HEK293 (cell line): Measurements from ENCODE around the gene DARS2.
A peak's percentile ranks its signal among the peaks of the same experiment; 100 is the strongest.

Experiments
- BCL11A ChIP-seq: fragments of 450-650 bp; formaldehyde crosslinking; IDR thresholded peaks from 2 replicates; pipeline ENCODE4 v1.5.1; 2016; ENCODE audit warnings: low read depth, missing biosample characterization, missing genetic modification characterization
- HOXC10 ChIP-seq: sonication (generic); formaldehyde crosslinking; IDR thresholded peaks from 2 replicates; pipeline ENCODE4 v1.8.1; 2023; ENCODE audit warnings: mild to moderate bottlenecking, missing genetic modification reagents
- KLF10 ChIP-seq: fragments of 450-650 bp; IDR thresholded peaks from 2 replicates; pipeline ENCODE4 v1.5.1; 2018; ENCODE audit warnings: missing biosample characterization, mild to moderate bottlenecking, missing genetic modification characterization
- KLF16 ChIP-seq: fragments of 450-650 bp; formaldehyde crosslinking; IDR thresholded peaks from 2 replicates; pipeline ENCODE4 v1.5.1; 2017; ENCODE audit warnings: missing biosample characterization, missing genetic modification characterization
- REPIN1 ChIP-seq: fragments of 450-650 bp; formaldehyde crosslinking; IDR thresholded peaks from 2 replicates; pipeline ENCODE4 v1.5.1; 2017; ENCODE audit warnings: missing biosample characterization, missing genetic modification characterization, low read depth
- ZBTB1 ChIP-seq: fragments of 450-650 bp; formaldehyde crosslinking; IDR thresholded peaks from 2 replicates; pipeline ENCODE4 v1.5.1; 2016; ENCODE audit warnings: missing biosample characterization, missing genetic modification characterization
- ZBTB48 ChIP-seq: fragments of 450-650 bp; formaldehyde crosslinking; IDR thresholded peaks from 2 replicates; pipeline ENCODE4 v1.5.1; 2016; ENCODE audit warnings: missing biosample characterization, missing genetic modification characterization
- ZBTB7A ChIP-seq: fragments of 450-650 bp; formaldehyde crosslinking; IDR thresholded peaks from 2 replicates; pipeline ENCODE4 v1.5.1; 2016; ENCODE audit warnings: low read depth, missing biosample characterization, missing genetic modification characterization
- ZNF121 ChIP-seq: fragments of 450-650 bp; formaldehyde crosslinking; IDR thresholded peaks from 2 replicates; pipeline ENCODE4 v1.5.1; 2016; ENCODE audit warnings: missing biosample characterization, missing genetic modification characterization
- ZNF132 ChIP-seq: fragments of 450-650 bp; formaldehyde crosslinking; IDR thresholded peaks from 2 replicates; pipeline ENCODE4 v1.5.1; 2017; ENCODE audit warnings: missing biosample characterization, missing genetic modification characterization, borderline replicate concordance
- ZNF202 ChIP-seq: fragments of 450-650 bp; formaldehyde crosslinking; IDR thresholded peaks from 2 replicates; pipeline ENCODE4 v1.5.1; 2016; ENCODE audit warnings: missing biosample characterization, missing genetic modification characterization, borderline replicate concordance
- ZNF266 ChIP-seq: fragments of 450-650 bp; formaldehyde crosslinking; IDR thresholded peaks from 2 replicates; pipeline ENCODE4 v1.5.1; 2016; ENCODE audit warnings: missing biosample characterization, missing genetic modification characterization, low read depth
- ZNF292 ChIP-seq: fragments of 450-650 bp; formaldehyde crosslinking; IDR thresholded peaks from 2 replicates; pipeline ENCODE4 v1.5.1; 2016; ENCODE audit warnings: low read depth, missing biosample characterization, missing genetic modification characterization, borderline replicate concordance
- ZNF391 ChIP-seq: fragments of 450-650 bp; formaldehyde crosslinking; IDR thresholded peaks from 2 replicates; pipeline ENCODE4 v1.5.1; 2016; ENCODE audit warnings: low read depth, missing biosample characterization, missing genetic modification characterization, borderline replicate concordance
- ZNF514 ChIP-seq: fragments of 450-650 bp; formaldehyde crosslinking; IDR thresholded peaks from 2 replicates; pipeline ENCODE4 v1.5.1; 2016; ENCODE audit warnings: missing biosample characterization, missing genetic modification characterization
- ZNF555 ChIP-seq: fragments of 450-650 bp; formaldehyde crosslinking; conservative IDR thresholded peaks from 2 replicates; pipeline ENCODE4 v1.5.1; 2017; ENCODE audit warnings: missing biosample characterization, mild to moderate bottlenecking, missing genetic modification characterization, inconsistent platforms
- ZNF560 ChIP-seq: fragments of 450-650 bp; formaldehyde crosslinking; IDR thresholded peaks from 2 replicates; pipeline ENCODE4 v1.5.1; 2017; ENCODE audit warnings: missing biosample characterization, missing genetic modification characterization, borderline replicate concordance
- ZNF76 ChIP-seq: fragments of 450-650 bp; formaldehyde crosslinking; IDR thresholded peaks from 2 replicates; pipeline ENCODE4; 2016; ENCODE audit warnings: low read depth, missing biosample characterization, missing genetic modification characterization, borderline replicate concordance
- ZNF792 ChIP-seq: fragments of 450-650 bp; formaldehyde crosslinking; IDR thresholded peaks from 2 replicates; pipeline ENCODE4 v1.5.1; 2016; ENCODE audit warnings: missing biosample characterization, missing genetic modification characterization
- TF ChIP-seq, protein P1 (sequence below): fragments of 450-650 bp; formaldehyde crosslinking; IDR thresholded peaks from 2 replicates; pipeline ENCODE4 v1.5.1; 2017; ENCODE audit warnings: missing biosample characterization, missing genetic modification characterization
- TF ChIP-seq, protein P2 (sequence below): fragments of 450-650 bp; formaldehyde crosslinking; IDR thresholded peaks from 2 replicates; pipeline ENCODE4; 2016; ENCODE audit warnings: missing biosample characterization, missing genetic modification characterization
- TF ChIP-seq, protein P3 (sequence below): fragments of 450-650 bp; formaldehyde crosslinking; IDR thresholded peaks from 2 replicates; pipeline ENCODE4 v1.5.1; 2016; ENCODE audit warnings: missing biosample characterization, missing genetic modification characterization, borderline replicate concordance
- TF ChIP-seq, protein P4 (sequence below): fragments of 450-650 bp; formaldehyde crosslinking; IDR thresholded peaks from 2 replicates; pipeline ENCODE4 v1.5.1; 2017; ENCODE audit warnings: missing biosample characterization, missing genetic modification characterization
- TF ChIP-seq, protein P5 (sequence below): fragments of 450-650 bp; formaldehyde crosslinking; IDR thresholded peaks from 2 replicates; pipeline ENCODE4 v1.5.1; 2016; ENCODE audit warnings: missing biosample characterization, missing genetic modification characterization
- TF ChIP-seq, protein P6 (sequence below): fragments of 450-650 bp; IDR thresholded peaks from 2 replicates; pipeline ENCODE4 v1.5.1; 2018; ENCODE audit warnings: missing biosample characterization, mild to moderate bottlenecking, missing genetic modification characterization

The DARS2 gene

DNA sequence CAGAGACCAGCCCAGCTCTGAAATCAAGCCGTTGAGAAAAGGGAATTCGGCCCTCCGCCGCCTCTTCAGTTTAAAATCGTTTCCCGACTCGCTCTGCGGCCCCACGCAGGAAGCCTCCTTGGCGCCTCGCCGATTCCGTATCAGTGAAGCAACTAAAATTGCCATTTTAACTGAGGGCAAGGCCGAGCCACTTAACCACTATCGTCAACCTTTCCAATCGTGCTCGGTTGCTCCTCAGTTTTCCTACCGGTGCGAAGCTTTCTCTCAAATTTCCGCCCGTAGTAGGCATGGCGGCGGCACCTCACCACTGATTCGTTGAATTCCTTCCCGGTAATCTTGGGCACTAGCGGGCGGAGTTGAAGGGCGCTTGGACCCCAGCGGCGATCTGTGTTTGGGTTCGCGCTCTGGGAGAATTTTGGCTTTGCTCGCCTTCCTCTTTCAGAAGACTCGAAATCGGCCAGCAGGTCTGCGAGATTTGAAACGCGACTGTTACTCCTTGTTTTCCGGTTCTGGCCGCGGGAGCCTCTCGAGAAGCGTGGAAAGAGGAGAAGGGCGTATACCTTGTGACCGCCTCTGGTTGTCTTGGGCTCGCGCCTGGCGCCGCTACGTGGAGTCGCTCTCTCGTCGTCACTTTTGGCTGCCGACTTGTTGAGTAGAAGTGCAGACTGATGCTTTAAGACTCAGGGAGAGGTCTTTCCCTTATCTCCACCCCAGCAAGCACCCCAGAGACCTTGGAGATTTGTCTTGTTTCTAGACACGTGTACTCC, at the start of gene DARS2, which contains the start of gene CENPL (continued):
- TF ChIP-seq, protein P1, sequence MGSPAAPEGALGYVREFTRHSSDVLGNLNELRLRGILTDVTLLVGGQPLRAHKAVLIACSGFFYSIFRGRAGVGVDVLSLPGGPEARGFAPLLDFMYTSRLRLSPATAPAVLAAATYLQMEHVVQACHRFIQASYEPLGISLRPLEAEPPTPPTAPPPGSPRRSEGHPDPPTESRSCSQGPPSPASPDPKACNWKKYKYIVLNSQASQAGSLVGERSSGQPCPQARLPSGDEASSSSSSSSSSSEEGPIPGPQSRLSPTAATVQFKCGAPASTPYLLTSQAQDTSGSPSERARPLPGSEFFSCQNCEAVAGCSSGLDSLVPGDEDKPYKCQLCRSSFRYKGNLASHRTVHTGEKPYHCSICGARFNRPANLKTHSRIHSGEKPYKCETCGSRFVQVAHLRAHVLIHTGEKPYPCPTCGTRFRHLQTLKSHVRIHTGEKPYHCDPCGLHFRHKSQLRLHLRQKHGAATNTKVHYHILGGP (tag by site-specific recombination) = no peak
- TF ChIP-seq BCL11A = no peak
- TF ChIP-seq, protein P2, sequence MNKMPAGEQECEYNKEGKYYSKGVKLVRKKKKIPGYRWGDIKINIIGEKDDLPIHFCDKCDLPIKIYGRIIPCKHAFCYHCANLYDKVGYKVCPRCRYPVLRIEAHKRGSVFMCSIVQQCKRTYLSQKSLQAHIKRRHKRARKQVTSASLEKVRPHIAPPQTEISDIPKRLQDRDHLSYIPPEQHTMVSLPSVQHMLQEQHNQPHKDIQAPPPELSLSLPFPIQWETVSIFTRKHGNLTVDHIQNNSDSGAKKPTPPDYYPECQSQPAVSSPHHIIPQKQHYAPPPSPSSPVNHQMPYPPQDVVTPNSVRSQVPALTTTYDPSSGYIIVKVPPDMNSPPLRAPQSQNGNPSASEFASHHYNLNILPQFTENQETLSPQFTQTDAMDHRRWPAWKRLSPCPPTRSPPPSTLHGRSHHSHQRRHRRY = no peak
- TF ChIP-seq REPIN1 (tag by site-specific recombination) = no peak
- TF ChIP-seq, protein P3, sequence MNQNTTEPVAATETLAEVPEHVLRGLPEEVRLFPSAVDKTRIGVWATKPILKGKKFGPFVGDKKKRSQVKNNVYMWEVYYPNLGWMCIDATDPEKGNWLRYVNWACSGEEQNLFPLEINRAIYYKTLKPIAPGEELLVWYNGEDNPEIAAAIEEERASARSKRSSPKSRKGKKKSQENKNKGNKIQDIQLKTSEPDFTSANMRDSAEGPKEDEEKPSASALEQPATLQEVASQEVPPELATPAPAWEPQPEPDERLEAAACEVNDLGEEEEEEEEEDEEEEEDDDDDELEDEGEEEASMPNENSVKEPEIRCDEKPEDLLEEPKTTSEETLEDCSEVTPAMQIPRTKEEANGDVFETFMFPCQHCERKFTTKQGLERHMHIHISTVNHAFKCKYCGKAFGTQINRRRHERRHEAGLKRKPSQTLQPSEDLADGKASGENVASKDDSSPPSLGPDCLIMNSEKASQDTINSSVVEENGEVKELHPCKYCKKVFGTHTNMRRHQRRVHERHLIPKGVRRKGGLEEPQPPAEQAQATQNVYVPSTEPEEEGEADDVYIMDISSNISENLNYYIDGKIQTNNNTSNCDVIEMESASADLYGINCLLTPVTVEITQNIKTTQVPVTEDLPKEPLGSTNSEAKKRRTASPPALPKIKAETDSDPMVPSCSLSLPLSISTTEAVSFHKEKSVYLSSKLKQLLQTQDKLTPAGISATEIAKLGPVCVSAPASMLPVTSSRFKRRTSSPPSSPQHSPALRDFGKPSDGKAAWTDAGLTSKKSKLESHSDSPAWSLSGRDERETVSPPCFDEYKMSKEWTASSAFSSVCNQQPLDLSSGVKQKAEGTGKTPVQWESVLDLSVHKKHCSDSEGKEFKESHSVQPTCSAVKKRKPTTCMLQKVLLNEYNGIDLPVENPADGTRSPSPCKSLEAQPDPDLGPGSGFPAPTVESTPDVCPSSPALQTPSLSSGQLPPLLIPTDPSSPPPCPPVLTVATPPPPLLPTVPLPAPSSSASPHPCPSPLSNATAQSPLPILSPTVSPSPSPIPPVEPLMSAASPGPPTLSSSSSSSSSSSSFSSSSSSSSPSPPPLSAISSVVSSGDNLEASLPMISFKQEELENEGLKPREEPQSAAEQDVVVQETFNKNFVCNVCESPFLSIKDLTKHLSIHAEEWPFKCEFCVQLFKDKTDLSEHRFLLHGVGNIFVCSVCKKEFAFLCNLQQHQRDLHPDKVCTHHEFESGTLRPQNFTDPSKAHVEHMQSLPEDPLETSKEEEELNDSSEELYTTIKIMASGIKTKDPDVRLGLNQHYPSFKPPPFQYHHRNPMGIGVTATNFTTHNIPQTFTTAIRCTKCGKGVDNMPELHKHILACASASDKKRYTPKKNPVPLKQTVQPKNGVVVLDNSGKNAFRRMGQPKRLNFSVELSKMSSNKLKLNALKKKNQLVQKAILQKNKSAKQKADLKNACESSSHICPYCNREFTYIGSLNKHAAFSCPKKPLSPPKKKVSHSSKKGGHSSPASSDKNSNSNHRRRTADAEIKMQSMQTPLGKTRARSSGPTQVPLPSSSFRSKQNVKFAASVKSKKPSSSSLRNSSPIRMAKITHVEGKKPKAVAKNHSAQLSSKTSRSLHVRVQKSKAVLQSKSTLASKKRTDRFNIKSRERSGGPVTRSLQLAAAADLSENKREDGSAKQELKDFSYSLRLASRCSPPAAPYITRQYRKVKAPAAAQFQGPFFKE (tag by site-specific recombination) = no peak
- TF ChIP-seq KLF16 (tag by site-specific recombination) = peak; percentile 23; the same call in 1 of the 2 replicates
- no peak for TF ChIP-seq ZNF792 (tag by site-specific recombination)
- TF ChIP-seq ZBTB7A = no peak
- TF ChIP-seq ZNF391 (tag by site-specific recombination) = no peak; the same call in 1 of the 2 replicates
- TF ChIP-seq, protein P4, sequence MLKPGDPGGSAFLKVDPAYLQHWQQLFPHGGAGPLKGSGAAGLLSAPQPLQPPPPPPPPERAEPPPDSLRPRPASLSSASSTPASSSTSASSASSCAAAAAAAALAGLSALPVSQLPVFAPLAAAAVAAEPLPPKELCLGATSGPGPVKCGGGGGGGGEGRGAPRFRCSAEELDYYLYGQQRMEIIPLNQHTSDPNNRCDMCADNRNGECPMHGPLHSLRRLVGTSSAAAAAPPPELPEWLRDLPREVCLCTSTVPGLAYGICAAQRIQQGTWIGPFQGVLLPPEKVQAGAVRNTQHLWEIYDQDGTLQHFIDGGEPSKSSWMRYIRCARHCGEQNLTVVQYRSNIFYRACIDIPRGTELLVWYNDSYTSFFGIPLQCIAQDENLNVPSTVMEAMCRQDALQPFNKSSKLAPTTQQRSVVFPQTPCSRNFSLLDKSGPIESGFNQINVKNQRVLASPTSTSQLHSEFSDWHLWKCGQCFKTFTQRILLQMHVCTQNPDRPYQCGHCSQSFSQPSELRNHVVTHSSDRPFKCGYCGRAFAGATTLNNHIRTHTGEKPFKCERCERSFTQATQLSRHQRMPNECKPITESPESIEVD (tag by site-specific recombination) = no peak
- no peak for TF ChIP-seq ZNF132 (tag by site-specific recombination)
- TF ChIP-seq ZBTB48 (tag by site-specific recombination) = peak; percentile 13; the same call in 1 of the 2 replicates
- no peak for TF ChIP-seq ZNF560 (tag by site-specific recombination)
- no peak for TF ChIP-seq ZNF121
- TF ChIP-seq, protein P5, sequence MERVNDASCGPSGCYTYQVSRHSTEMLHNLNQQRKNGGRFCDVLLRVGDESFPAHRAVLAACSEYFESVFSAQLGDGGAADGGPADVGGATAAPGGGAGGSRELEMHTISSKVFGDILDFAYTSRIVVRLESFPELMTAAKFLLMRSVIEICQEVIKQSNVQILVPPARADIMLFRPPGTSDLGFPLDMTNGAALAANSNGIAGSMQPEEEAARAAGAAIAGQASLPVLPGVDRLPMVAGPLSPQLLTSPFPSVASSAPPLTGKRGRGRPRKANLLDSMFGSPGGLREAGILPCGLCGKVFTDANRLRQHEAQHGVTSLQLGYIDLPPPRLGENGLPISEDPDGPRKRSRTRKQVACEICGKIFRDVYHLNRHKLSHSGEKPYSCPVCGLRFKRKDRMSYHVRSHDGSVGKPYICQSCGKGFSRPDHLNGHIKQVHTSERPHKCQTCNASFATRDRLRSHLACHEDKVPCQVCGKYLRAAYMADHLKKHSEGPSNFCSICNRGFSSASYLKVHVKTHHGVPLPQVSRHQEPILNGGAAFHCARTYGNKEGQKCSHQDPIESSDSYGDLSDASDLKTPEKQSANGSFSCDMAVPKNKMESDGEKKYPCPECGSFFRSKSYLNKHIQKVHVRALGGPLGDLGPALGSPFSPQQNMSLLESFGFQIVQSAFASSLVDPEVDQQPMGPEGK = no peak
- no peak for TF ChIP-seq ZNF266 (tag by site-specific recombination)
- TF ChIP-seq KLF10 (tag by site-specific recombination) = peak; percentile 11; the same call in 1 of the 2 replicates
- 0 out of 2 replicates have a peak, but pooled peaks have one; percentile 53 for TF ChIP-seq HOXC10
- TF ChIP-seq ZBTB1 (tag by site-specific recombination) = no peak
- no peak for TF ChIP-seq ZNF292
- TF ChIP-seq ZNF555 (tag by site-specific recombination) = no peak
- TF ChIP-seq ZNF514 (tag by site-specific recombination) = no peak
- no peak for TF ChIP-seq ZNF202 (tag by site-specific recombination)
- TF ChIP-seq, protein P6, sequence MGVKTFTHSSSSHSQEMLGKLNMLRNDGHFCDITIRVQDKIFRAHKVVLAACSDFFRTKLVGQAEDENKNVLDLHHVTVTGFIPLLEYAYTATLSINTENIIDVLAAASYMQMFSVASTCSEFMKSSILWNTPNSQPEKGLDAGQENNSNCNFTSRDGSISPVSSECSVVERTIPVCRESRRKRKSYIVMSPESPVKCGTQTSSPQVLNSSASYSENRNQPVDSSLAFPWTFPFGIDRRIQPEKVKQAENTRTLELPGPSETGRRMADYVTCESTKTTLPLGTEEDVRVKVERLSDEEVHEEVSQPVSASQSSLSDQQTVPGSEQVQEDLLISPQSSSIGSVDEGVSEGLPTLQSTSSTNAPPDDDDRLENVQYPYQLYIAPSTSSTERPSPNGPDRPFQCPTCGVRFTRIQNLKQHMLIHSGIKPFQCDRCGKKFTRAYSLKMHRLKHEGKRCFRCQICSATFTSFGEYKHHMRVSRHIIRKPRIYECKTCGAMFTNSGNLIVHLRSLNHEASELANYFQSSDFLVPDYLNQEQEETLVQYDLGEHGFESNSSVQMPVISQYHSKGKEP (tag by site-specific recombination) = no peak; the same call in 1 of the 2 replicates
- peak; percentile 98 for TF ChIP-seq ZNF76 (tag by site-specific recombination)
